WTC11 (cell line): Measurements from ENCODE around the gene SHISA9.

ENCODE experiments used
- ATF3 ChIP-seq: sonication (generic); formaldehyde crosslinking; conservative IDR thresholded peaks from 2 replicates; pipeline ENCODE4 v1.8.1; 2022; ENCODE audit warnings: mild to moderate bottlenecking, missing genetic modification reagents
- FOXJ3 ChIP-seq: sonication (generic); formaldehyde crosslinking; IDR thresholded peaks from 2 replicates; pipeline ENCODE4 v1.9.0; 2021; ENCODE audit warnings: missing genetic modification reagents, mild to moderate bottlenecking, borderline replicate concordance
- JUN ChIP-seq: sonication (generic); formaldehyde crosslinking; IDR thresholded peaks from 2 replicates; pipeline ENCODE4 v1.8.0; 2023; ENCODE audit warnings: mild to moderate bottlenecking, missing genetic modification reagents
- KAT7 ChIP-seq: sonication (generic); formaldehyde crosslinking; IDR thresholded peaks from 2 replicates; pipeline ENCODE4 v1.8.1; 2023; ENCODE audit warnings: missing genetic modification reagents, mild to moderate bottlenecking, borderline replicate concordance
- NFYB ChIP-seq: sonication (generic); formaldehyde crosslinking; conservative IDR thresholded peaks from 2 replicates; pipeline ENCODE4 v1.8.0; 2022; ENCODE audit warnings: low read depth, missing genetic modification reagents
- NR3C1 ChIP-seq: sonication (generic); formaldehyde crosslinking; conservative IDR thresholded peaks from 2 replicates; pipeline ENCODE4 v1.8.1; 2023; ENCODE audit warnings: low read depth, mild to moderate bottlenecking, missing genetic modification reagents
- ZNF263 ChIP-seq: sonication (generic); formaldehyde crosslinking; IDR thresholded peaks from 2 replicates; pipeline ENCODE4 v1.8.1; 2022; ENCODE audit warnings: low read depth, mild to moderate bottlenecking, moderate library complexity, missing genetic modification reagents
- ZNF317 ChIP-seq: sonication (generic); formaldehyde crosslinking; IDR thresholded peaks from 2 replicates; pipeline ENCODE4 v1.8.1; 2023; ENCODE audit warnings: low read depth, mild to moderate bottlenecking, moderate library complexity, missing genetic modification reagents, borderline replicate concordance
- TF ChIP-seq, protein P1 (sequence below): fragments of 200-600 bp; IDR thresholded peaks from 2 replicates; pipeline ENCODE4 v1.8.0; 2022; ENCODE audit warnings: antibody characterized with exemption
- TF ChIP-seq, protein P2 (sequence below): sonication (generic); formaldehyde crosslinking; conservative IDR thresholded peaks from 2 replicates; pipeline ENCODE4 v1.8.1; 2023; ENCODE audit warnings: mild to moderate bottlenecking, low read depth, missing genetic modification reagents, moderate library complexity

GRCh38 chr16:13223666-13224065, 322.3 kb downstream of the SHISA9 start:
- TF ChIP-seq, protein P1, sequence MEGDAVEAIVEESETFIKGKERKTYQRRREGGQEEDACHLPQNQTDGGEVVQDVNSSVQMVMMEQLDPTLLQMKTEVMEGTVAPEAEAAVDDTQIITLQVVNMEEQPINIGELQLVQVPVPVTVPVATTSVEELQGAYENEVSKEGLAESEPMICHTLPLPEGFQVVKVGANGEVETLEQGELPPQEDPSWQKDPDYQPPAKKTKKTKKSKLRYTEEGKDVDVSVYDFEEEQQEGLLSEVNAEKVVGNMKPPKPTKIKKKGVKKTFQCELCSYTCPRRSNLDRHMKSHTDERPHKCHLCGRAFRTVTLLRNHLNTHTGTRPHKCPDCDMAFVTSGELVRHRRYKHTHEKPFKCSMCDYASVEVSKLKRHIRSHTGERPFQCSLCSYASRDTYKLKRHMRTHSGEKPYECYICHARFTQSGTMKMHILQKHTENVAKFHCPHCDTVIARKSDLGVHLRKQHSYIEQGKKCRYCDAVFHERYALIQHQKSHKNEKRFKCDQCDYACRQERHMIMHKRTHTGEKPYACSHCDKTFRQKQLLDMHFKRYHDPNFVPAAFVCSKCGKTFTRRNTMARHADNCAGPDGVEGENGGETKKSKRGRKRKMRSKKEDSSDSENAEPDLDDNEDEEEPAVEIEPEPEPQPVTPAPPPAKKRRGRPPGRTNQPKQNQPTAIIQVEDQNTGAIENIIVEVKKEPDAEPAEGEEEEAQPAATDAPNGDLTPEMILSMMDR: no peak
- TF ChIP-seq KAT7: no peak
- no peak for TF ChIP-seq ATF3 (CRISPR knock-in tag)
- TF ChIP-seq, protein P2, sequence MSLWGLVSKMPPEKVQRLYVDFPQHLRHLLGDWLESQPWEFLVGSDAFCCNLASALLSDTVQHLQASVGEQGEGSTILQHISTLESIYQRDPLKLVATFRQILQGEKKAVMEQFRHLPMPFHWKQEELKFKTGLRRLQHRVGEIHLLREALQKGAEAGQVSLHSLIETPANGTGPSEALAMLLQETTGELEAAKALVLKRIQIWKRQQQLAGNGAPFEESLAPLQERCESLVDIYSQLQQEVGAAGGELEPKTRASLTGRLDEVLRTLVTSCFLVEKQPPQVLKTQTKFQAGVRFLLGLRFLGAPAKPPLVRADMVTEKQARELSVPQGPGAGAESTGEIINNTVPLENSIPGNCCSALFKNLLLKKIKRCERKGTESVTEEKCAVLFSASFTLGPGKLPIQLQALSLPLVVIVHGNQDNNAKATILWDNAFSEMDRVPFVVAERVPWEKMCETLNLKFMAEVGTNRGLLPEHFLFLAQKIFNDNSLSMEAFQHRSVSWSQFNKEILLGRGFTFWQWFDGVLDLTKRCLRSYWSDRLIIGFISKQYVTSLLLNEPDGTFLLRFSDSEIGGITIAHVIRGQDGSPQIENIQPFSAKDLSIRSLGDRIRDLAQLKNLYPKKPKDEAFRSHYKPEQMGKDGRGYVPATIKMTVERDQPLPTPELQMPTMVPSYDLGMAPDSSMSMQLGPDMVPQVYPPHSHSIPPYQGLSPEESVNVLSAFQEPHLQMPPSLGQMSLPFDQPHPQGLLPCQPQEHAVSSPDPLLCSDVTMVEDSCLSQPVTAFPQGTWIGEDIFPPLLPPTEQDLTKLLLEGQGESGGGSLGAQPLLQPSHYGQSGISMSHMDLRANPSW (CRISPR knock-in tag): no peak
- TF ChIP-seq NFYB (CRISPR knock-in tag): no peak
- TF ChIP-seq FOXJ3: no peak
- no peak for TF ChIP-seq NR3C1
- no peak for TF ChIP-seq JUN
- TF ChIP-seq ZNF317 (CRISPR knock-in tag): no peak
- TF ChIP-seq ZNF263 (CRISPR knock-in tag): no peak
